Measurements from ENCODE around the gene SYNRG.
"Not testable (repeated sequence)": the region's sequence is repeated elsewhere in the genome, so short reads cannot be mapped to it uniquely, and the experiment has no call there.

The SYNRG gene, protein sequence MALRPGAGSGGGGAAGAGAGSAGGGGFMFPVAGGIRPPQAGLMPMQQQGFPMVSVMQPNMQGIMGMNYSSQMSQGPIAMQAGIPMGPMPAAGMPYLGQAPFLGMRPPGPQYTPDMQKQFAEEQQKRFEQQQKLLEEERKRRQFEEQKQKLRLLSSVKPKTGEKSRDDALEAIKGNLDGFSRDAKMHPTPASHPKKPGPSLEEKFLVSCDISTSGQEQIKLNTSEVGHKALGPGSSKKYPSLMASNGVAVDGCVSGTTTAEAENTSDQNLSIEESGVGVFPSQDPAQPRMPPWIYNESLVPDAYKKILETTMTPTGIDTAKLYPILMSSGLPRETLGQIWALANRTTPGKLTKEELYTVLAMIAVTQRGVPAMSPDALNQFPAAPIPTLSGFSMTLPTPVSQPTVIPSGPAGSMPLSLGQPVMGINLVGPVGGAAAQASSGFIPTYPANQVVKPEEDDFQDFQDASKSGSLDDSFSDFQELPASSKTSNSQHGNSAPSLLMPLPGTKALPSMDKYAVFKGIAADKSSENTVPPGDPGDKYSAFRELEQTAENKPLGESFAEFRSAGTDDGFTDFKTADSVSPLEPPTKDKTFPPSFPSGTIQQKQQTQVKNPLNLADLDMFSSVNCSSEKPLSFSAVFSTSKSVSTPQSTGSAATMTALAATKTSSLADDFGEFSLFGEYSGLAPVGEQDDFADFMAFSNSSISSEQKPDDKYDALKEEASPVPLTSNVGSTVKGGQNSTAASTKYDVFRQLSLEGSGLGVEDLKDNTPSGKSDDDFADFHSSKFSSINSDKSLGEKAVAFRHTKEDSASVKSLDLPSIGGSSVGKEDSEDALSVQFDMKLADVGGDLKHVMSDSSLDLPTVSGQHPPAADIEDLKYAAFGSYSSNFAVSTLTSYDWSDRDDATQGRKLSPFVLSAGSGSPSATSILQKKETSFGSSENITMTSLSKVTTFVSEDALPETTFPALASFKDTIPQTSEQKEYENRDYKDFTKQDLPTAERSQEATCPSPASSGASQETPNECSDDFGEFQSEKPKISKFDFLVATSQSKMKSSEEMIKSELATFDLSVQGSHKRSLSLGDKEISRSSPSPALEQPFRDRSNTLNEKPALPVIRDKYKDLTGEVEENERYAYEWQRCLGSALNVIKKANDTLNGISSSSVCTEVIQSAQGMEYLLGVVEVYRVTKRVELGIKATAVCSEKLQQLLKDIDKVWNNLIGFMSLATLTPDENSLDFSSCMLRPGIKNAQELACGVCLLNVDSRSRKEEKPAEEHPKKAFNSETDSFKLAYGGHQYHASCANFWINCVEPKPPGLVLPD (N-terminal part only)

DNA sequence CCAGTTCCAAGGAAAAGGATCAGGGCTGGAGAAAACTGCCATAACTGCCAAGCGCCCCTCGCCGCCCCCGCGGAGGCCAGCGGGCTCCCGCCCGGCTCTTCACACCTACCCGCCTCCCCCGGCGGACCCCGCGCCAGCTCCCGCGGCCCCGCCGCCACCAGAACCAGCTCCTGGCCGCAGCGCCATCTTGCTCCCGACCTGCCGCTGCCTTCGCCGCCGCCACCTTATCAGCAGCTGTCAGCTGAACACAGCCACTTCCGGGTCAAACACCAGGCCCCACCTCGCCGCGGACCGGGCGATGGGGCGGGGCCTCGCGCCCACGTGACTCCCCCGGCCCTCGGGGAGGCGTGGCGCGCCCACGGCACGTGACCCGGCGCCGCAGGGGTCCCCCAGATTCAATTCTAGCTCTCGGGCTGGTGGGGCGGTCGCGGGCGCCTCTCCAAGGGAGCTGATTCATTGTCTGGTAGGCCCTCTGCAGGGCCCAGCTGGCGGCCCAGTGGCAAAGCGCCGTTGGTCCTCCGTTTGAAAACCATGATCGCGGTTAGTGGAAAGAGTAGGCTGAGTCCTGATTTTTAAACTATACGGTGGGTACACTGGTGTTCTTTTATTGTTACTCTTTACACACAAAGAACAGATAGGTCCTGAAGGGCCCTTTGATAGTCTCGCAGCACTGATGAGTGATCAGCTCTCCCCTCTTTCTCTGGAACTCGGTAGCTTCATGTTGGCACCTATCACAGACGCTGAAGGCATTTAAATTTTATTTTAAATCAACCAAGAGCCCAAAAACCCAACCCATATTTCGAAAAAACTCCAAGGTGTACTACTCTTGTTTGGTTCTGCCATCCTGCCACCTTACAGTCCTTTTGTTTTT, at the start of gene SYNRG:
SYNRG (minus strand) TSS at position 249 of the 871 bp plus-strand sequence; CDS start at position 186, 63 bp downstream.
- peak; percentile 94 for DNase-seq

DNA sequence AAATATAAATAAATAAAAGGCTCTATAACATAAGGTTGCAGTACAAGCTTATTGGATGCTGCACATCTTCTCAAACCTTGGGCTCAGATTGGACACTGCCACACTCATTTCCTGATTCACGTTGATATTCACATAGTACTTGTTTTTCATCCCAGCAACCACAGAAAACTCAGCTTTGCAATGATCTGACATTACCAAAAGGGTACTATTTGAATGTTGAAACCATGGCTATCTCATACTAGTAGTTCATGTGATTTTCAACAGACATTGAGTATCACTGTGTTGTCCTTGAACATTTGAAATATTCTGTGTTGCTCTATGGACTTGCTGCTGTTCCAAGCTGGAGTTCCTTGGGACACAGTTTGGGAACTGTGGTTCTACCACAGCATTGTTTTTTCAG, 48.0 kb upstream of the SYNRG start:
- DNase-seq: no peak

DNA sequence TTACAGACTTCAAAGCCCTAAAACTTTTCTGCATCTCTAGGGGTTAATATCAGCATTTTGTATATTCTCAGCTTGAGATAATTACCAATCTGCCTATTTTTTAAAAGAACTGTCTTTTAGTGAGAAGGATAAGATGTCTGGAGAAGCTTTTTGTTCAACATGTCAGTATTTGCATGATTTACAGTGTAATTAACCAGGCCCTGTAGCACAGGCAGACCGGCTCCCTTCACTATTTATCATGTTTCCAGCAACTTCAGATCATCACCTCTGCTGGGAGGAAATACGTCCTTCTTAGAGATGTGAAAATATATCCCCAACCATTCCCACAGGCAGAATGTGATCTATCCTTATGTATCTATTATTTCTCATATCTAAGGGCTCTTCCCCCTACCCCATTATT, 42.6 kb upstream of the SYNRG start:
- DNase-seq: no peak

DNA sequence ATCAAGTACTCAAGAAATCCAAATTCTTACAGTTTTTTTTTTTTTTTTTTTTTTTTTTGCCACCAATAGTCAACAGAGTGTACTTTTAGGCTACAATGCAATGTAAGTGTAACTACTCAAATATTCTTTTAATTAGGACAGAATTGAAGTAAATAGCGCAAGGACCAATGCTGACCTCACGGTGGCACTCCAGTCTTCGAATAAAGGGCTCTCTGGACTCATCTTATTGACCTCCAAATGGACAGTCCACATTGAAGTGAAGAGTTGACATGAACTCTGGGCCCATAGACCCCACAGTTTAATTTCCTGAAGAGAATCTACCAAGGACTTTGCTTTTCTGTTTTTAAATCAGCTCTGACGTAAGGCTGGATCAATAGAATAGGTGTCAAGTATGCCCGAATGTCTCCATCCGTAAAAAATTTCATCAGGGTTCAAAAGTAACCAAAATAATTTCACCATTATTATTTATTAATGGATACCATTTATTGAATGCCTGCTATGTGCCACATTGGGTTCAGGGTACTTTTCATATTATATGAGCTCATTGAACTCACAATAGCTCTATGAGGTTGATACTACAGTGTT, 41.3 kb upstream of the SYNRG start:
- no peak for DNase-seq

DNA sequence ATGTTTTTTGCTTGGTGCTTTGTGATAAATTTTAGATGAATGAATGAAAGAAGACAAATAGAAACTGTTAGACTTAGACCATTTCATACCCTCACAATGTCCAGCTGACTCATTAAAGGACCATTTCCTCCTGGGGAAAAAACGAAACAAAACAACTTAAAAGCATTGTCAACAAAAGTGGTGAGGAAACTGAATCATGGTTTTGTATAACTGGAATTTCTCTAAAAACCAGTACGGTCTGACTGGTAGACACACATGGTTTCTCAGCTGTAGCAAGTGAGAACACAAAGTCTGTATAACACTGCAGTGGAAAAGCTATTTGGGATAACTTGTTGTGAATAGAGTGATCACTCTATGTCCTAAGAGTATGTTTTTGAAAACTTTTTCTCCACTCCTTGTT, 39.3 kb upstream of the SYNRG start:
- no peak for DNase-seq

DNA sequence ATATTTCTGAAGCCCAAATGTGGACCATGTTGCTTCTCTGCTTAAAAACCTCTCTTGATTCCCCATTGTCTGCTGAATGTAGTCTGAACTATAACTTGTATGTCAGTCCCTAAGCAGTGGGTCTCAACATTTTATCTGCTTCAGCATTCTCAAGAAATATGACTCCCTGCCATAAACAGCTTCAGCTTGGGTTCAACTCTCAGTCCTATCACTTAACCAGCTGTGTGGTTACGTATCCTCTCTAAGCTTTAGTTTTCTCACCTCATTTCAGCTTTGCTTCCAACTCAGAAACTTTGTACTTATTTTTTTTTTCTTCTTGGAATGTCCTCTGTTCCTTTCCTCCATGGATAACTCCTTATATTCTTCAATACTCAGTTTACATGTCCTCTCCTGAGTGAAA, 38.6 kb upstream of the SYNRG start:
- DNase-seq: no peak

DNA sequence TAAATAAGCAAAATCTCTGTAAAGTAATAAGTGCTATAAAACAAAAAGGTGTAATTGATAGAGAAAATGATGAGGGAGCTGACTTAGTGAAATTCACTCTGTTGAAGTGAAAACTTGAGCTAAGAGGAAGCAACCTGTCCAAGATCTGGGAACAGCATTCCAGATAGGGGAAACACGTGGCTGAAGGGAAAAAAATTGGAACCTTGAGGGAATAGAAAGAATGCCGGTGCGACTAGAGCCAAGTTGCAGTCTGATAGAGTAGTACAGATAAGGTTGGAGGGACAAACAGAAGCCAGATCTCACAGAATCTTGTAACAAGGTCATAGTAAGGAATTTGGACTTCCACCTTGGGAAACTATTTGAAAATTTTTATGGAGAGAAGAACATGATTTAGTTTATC, 34.7 kb upstream of the SYNRG start:
- no peak for DNase-seq

DNA sequence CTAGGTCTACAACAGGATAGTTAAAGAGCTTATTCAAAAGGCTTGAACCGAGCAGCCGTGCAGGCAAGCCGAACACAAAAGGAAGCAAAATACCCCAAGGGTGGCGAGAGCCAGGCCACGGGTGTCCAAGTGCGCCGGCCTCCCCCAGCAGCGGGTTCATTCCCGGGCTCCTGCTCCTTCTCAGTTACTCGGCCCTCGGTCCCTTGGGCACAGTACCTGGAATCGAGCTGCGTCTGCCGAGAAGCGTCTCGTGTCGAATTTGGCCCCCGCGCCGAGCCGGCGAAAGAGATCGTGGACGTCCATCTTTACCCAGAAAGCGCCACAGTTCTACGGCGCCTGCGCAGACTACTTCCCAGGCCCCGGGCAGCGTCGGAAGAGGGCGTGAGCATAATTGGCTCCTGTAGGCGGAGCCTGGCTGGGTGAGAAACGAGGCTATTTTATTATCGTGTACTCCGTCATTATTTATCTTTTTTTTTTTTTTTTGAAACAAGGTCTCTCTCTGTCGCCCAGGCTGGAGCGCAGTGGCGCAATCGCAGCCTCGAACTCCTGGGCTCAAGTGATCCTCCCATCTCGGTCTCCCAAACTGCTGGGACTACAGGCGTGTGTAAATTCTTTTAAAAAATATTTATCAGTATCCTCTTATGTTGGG, 34.0 kb upstream of the SYNRG start, which contains the start of gene DDX52:
DDX52 (minus strand) TSS at position 329 of the 649 bp plus-strand sequence; CDS start at position 303, 26 bp downstream.
- DNase-seq: peak; percentile 77

DNA sequence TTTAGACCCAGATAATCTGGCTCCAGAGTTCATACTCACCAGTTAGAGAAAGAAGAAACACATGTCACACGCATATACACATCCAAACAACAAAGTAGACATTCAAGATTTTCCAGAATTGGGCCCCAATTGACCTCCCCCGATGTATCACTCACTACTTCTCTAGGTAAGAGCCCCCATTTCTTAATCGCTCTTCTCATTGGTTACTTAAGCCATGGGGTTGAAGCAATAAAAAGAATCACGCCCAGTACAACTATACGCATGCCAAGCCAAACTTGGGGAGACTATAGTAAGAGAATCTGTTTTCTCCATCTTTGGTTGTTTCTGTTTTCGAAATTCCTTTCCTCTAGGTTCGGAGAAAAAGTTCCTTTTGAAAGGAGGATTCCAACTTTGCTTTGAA, 33.5 kb upstream of the SYNRG start:
- DNase-seq: no peak

DNA sequence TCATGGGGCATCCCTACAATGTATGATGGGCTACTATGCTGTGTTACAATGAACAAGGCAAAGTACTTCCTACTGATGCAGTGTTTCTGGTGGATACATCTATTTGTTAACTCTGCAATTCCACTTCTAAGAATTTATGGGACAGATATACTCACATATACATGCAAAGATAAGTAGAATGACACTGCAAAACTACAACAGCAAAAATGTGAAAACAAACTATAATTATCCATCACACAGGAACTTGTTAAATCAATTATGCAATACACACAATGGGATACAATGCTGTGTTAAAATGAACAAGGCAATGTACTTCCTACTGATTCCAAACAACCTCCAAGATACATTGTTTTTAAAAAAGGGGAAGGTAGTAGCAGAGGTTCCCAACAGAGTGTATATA, 30.8 kb upstream of the SYNRG start:
- no peak for DNase-seq

DNA sequence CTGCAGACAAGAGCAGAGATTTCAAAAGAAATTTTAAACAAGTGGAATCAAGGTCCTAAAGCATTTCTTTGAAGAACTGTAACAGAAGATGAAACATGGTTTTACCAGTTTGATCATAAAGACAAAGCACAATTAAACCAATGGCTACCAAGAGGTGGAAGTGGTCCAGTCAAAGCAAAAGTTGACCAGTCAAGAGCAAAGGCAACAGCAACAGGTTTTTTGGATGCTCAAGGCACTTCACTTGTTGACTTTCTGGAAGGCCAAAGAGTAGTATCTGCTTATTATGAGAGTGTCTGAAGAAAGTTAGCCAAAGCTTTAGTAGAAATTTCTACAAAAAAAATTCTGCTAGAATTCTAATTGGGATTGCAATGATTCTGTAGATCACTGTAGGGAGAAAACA, 28.7 kb upstream of the SYNRG start:
- DNase-seq: no peak

DNA sequence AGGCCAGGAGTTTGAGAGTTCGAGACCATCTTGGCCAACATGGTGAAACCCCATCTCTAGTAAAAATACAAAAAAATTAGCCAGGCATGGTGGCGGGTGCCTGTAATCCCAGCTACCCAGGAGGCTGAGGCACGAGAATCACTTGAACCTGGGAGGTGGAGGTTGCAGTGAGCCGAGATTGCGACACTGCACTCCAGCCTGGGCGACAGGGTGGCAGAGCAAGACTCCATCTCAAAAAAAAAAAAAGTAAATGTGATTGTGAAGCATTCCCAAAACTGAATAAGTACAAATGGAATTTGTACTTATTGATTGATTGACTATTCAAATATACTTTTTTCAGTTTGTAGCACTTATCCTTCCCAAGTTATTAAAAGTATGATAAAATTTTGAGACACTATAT, 7.2 kb upstream of the SYNRG start:
- not testable (repeated sequence) for DNase-seq

DNA sequence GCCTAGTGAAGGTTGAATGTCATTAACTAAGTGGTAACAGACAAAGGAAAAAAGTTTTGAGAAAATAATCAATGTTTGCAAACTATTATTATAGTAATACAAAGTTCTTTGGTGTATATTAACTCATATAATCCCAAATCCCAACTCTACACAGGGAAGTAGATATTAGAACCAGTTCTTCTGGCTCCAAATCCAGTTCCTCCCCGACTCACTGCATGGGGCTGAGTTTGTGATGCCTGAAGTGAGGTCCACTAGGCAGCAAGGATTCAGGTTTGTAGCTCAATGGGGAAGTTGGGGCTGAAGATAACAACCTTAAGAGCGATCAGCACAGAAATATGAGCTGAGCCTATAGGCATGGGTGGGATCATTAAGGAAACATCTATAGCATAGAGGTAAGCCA, 5.6 kb upstream of the SYNRG start:
- no peak for DNase-seq

DNA sequence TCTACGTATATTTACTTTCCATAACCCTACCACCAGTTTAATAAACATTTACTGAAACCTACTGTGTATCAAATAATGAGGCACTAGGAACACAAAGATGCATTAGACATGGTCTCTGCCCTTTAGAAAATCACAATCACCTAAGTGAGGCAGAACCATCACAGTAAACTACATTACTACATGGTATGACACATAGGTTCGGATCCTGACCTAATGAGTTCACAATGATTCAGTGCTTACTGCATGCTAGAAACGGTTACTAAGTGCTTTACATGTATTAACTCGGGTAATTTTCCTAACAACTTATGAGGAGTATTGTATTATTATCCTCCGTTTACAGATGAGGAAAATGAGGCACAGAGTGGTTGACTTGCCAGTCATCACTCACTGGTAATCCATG, 5.2 kb upstream of the SYNRG start:
- DNase-seq: no peak

DNA sequence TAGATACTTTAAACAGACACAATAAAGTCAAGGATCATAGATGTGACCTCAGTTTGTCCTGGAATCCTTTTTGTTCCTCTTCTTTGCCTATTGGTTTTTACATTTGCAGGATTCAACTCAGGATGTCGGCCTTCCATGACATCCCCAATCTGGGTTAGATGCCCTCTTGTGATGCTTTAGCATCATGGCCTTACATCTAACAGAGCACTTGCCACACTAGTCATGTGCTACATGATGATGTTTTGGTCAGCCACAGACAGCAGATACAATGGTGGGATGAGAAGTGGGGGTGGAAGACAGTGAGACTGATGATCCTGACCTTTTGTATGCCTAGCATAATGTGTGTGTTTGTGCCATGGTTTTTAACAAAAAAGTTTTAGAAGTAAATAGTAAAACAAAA, 1.8 kb upstream of the SYNRG start:
- DNase-seq: no peak

DNA sequence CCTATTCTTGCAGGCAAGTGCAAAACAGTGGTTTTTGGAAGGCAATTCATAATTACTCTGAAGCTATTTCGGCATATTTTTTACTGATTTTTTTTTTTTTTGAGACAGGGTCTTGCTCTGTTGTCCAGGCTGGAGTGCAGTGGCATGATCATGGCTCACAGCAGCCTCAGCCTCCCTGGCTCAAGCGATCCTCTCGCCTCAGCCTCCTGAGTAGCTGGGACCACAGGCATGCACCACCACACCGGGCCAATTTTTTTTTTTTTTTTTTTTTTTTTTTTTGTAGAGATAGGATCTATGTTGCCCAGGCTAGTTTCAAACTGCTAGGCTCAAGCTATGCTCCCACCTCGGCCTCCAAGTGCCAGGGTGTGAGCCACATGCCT, 813 bp upstream of the SYNRG start:
- not testable (repeated sequence) for DNase-seq

DNA sequence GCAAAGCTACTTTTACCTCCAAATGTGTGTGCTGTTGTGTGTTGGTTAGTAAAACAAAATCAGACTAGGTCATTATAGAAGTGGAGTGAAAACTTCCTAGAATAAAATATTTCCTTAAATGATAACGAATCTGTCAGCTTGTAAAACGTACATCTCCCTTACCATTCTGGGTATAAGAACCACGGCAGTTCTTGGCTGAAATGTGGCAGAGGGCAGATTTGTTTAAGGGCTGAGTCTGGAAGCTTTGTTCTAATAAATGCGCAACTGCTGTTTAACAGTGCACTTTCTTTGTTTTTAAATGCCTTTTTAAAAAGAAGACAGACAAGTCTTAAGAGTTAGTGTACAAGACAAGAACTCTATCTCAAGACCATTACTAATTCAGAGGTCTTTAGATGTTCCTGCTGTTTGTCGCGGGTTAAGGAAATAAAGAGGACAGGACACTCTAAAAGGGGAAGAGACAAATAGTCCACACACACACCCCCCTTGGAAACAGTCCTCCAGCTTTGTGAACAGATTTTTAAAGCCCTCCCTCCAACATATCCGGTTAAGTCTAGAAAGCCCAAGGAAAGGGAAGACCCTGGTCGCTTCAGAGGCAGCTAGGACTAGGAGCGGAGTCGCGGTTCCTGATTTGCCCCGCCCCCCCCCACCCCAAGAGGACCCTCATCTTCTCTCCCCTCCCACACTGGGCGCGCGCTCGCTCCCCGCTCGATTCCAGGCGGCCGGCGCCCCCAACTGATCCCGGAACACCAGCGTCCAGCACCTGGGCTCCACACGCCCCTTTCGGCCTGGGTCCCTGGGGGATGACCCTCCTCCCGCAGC, 658 bp downstream of the SYNRG start:
- DNase-seq: no peak

DNA sequence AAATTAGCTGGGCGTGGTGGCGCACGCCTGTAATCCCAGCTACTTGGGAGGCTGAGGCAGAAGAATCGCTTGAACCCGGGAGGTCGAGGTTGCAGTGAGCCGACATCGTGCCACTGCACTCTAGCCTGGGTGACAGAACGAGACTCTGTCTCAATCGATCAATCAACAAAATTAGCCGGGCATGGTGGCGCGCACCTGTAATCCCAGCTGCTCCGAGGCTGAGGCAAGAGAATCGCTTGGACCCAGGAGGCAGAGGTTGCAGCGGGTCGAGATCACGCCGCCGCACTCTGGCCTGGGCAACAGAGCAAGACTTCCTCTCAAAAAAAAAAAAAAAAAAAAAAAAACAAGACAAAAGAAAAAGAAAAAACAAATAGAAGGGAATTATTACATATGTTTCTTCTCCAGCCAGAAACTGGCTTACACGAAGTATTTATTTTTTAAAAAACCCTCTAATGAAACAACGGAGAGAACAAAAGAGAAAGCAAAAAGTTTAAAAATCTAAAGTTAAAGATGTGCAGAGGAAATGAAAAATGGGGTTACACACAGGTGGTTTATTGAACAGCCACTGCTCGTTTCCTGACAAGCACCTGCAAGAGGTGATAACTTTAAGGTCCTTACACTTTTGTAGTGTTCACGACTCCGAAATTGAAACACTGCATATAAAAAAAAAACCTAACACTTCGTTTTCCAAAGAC, 1.4 kb downstream of the SYNRG start:
- no peak for DNase-seq

DNA sequence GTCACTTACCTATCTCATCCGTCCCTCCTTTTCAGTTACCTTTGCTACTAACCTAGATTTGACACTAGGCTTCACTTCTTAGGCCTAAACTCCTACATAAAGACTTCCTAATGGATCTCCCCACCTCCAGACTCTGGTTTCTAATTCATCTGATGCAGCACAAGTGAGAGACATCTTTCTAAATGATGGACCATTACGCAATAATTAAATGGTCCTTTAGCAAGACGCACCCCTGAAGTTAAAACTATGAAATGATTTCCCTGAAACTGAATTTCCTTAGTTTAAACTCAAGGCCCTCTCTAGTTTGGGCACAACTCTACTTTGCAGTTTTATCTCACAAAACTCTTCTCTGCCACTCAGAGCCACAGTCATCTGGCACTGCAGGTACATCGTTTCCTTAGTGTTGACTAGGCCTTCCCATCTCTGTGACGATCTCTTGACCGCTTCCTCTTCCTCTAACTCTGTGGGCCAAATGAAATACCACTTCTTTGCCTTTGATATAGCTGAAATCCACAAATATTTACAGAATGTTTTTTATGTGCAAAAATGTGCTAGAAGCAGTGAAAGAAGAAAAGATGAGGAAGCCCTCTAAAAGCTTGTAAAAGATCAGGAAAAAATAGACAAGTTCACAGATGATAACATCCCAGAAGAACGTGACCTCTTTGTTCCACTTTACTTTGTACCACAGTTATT, 3.3 kb downstream of the SYNRG start:
- DNase-seq: no peak
